H1 (cell line): ENCODE measurements around the gene SLC26A11. TPM values are rescaled to one million over a fixed set of nuclear protein-coding genes. Genes with fewer than 3 reads are reported as not detected.

Experiments
- BCL11A ChIP-seq, 2 experiments: IDR thresholded peaks; one replicate each; pipeline ENCODE4 v1.6.1; 2011; ENCODE audit warnings: low read depth in 2 of 2, low read length in 2 of 2, mild to moderate bottlenecking in 2 of 2
- CHD2 ChIP-seq: IDR thresholded peaks from 2 replicates; pipeline ENCODE4 v1.6.1; 2012; ENCODE audit warnings: low read length, improper control_type of control experiment
- EP300 ChIP-seq, 2 experiments: IDR thresholded peaks; 1 replicate in 1 of 2; 2 replicates in 1 of 2; pipeline ENCODE4 v1.6.1; 2011 to 2012; ENCODE audit warnings: low read depth in 2 of 2, low read length in 2 of 2, mild to moderate bottlenecking in 2 of 2, borderline replicate concordance in 1 of 2, inconsistent platforms in 1 of 2, moderate library complexity in 1 of 2
- JUN ChIP-seq: IDR thresholded peaks from 2 replicates; pipeline ENCODE4 v1.6.1; 2011; ENCODE audit warnings: low read depth, mild to moderate bottlenecking, improper control_type of control experiment, low read length
- RXRA ChIP-seq: IDR thresholded peaks from 2 replicates; pipeline ENCODE4 v1.6.1; 2011; ENCODE audit warnings: low read depth, mild to moderate bottlenecking, low read length, moderate library complexity; ENCODE audit not compliant: insufficient read depth
- SP4 ChIP-seq: IDR thresholded peaks from 2 replicates; pipeline ENCODE4 v1.6.1; 2012; ENCODE audit warnings: low read length, inconsistent platforms
- SRF ChIP-seq: IDR thresholded peaks from 2 replicates; pipeline ENCODE4 v1.6.1; 2011; ENCODE audit warnings: mild to moderate bottlenecking, low read depth, low read length, moderate library complexity
- YY1 ChIP-seq: IDR thresholded peaks from 2 replicates; pipeline ENCODE4 v1.6.1; 2011; ENCODE audit warnings: low read depth, mild to moderate bottlenecking, low read length
- polyA plus RNA-seq, 7 experiments: library from polyadenylated mRNA; depleted of rRNA in 3 of 7; stranded (reverse) in 5 of 7; unstranded in 2 of 7; fragments of >200 nt in 5 of 7; fragments of 200-250 nt in 2 of 7; gene quantifications; 1 replicate in 5 of 7; 2 replicates in 1 of 7; 4 replicates in 1 of 7; pipeline versions ENCODE4 v1.2.1 to v1.2.3, GENCODE V29; 2011 to 2013; ENCODE audit warnings: missing spikeins in 2 of 7, mixed read lengths in 2 of 7
- total RNA-seq: library from RNA; stranded (reverse); fragmentation: NEBNext Ultra II Directional; extraction: Animal tissue kit (Norgen Biotek cat#: 25700); gene quantifications from 2 replicates; pipeline ENCODE4 v1.2.1, GENCODE V29; 2021

SLC26A11 gene
- total and polyA plus RNA-seq, 2 of the 8 experiments (the other 6 are each of a cell fraction or from before 2014, with no cell fraction given): 15.5 to 25.9 TPM

DNA sequence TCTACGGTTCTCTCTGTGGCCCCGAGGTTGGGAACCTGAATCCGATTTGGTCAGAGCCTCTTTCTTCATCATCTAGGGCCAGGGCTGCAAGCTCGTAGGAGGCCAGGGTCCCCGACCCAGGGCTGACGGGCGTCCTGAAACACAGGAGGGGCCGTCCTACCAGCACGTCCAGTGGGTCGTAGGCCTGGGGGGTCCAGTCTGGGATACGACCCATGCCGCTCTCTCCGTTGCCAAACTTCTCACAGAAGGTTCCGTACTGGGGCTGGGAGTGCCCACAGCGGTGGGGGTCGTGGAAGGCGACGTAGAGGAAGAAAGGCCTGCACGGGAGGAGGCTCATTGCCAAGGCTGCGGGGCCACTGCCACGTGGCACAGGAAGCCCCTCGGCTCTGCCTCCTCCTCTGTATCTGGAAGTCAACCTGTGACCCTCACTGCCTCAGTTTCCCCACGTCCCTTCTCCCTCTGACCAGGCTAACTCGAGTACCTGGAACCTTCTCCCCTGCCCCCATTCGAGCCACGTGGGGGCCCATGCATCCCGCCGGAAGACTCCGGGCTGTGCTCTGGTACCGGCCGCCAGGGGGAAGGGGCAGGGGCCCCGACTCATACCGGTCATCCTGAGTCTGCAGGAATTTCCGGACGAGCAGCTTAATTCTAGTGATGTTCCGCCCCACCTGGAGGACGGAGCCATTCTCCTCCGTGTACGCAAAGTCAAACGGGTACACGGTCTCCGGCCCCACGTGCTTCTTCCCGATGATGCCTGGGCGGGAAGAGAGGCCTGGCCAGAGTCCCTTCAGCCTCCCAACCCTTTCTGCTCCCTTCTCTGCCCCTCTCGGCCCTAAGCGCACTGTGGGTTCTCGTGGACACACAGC is 6.0 kb upstream of the SLC26A11 start (continued):
- TF ChIP-seq EP300 (IDR thresholded peaks at IDR 0.05; ENCODE audit: borderline replicate concordance in 1 of 2, low read depth in 2 of 2, low read length in 2 of 2) (no peak), RXRA (no peak), SP4 (no peak), JUN (no peak), BCL11A (IDR thresholded peaks at IDR 0.05; ENCODE audit: low read depth in 2 of 2, low read length in 2 of 2) (no peak), CHD2 (no peak), YY1 (no peak), SRF (no peak)
- TF ChIP-seq, all 59 proteins: peak for 0
